VCaP (cell line): ENCODE results near the gene NEUROD4.

Experiments used
- H3K27ac ChIP-seq: fragments of 450-650 bp; 2 replicates; pipeline ENCODE4 v1.5.1; 2017
- TF ChIP-seq, protein P1 (sequence below): fragments of 450-650 bp; conservative IDR thresholded peaks from 2 replicates; pipeline ENCODE4 v1.5.1; 2017; ENCODE audit warnings: mild to moderate bottlenecking, moderate library complexity

Gene NEUROD4

DNA sequence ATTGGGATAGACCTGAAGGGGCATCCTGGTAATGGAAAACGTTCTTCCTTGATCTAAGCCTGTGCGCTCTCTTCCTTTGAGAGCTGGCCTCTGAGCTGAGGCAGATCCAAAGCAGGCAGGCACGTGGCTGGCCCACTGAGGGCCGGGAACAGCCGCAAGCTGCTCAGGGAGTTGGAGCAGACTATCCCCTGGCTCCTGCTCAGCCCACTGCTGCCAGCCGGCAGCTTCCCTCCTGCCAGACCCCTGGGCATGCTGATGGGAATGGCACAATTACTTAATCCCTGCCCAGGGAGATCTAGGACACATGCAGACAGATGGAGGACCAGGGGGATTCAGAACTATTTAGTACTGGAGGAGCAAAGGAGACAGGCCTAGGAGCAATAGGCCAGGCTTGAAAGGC lies 14.4 kb downstream of the NEUROD4 start:
- no peak overlapping the region for H3K27ac ChIP-seq
- TF ChIP-seq, protein P1, sequence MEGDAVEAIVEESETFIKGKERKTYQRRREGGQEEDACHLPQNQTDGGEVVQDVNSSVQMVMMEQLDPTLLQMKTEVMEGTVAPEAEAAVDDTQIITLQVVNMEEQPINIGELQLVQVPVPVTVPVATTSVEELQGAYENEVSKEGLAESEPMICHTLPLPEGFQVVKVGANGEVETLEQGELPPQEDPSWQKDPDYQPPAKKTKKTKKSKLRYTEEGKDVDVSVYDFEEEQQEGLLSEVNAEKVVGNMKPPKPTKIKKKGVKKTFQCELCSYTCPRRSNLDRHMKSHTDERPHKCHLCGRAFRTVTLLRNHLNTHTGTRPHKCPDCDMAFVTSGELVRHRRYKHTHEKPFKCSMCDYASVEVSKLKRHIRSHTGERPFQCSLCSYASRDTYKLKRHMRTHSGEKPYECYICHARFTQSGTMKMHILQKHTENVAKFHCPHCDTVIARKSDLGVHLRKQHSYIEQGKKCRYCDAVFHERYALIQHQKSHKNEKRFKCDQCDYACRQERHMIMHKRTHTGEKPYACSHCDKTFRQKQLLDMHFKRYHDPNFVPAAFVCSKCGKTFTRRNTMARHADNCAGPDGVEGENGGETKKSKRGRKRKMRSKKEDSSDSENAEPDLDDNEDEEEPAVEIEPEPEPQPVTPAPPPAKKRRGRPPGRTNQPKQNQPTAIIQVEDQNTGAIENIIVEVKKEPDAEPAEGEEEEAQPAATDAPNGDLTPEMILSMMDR = no peak

DNA sequence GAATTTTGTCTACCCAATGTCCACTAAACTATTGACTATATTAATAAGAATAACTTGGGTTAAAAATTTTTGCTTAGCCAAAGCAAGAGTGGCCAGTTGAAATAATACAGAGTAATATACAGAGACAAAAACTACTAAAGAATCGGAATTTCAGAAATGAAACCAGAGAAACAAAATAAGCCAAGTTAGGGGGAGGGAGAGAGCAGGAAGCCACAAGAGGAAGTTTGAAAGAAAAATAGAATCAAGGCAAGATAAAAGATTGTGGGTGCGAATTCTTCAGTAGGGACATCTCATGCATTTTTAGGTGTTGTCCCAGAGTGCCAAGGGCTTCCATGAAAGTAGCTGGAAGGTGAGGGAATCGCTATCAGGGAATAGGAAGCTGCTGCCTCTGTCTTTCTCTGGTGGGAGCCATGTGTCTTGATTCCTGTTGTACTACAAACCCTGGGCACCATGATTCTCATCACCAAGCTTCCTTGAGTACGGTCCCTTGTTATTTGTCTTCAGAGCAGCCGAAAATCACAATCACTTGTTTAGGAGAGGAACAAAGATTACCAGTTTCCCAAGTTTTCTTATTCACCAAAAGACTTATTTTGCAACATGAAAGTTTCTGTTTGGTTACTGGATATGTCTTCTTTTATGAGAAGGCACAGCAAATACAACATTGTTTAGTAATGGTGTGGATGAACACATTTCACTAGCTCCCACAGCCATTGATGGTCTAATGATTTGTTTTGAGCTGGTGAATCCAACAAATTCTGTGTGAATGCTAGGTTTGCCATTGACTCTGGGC lies 16.7 kb downstream of the NEUROD4 start:
- TF ChIP-seq, protein P1 = no peak
- H3K27ac ChIP-seq = no peak overlapping the region

DNA sequence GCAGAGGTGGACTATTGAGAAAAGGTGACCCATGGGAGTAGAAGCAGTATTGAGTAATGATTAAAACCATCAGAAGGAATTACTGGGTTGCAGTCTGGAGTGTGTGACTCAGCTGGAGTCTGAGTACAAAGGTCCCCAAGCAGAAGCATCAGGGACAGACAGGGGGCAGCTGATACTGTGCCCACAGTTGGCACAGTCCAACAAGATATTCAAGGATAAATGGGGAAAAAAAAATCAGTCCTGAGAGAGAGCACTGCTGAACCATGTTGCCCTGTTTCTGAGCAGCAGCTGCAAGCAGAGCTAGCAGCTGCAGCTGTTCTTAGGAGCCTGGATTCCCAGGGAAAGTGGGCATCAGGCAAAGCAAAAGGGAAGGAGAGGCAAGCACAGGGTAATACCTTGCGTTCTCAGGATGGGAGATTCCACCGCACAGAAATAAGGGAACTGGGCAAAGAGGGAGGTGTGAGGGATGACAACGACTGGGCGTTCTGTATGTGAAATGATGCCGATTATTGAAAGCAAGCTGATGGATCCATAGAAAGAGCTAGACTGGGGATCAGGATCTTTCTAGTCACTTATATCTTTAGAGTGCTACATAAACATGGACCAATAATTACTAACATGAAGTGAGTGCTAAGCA lies 17.7 kb downstream of the NEUROD4 start:
- TF ChIP-seq, protein P1 = no peak
- no peak overlapping the region for H3K27ac ChIP-seq

DNA sequence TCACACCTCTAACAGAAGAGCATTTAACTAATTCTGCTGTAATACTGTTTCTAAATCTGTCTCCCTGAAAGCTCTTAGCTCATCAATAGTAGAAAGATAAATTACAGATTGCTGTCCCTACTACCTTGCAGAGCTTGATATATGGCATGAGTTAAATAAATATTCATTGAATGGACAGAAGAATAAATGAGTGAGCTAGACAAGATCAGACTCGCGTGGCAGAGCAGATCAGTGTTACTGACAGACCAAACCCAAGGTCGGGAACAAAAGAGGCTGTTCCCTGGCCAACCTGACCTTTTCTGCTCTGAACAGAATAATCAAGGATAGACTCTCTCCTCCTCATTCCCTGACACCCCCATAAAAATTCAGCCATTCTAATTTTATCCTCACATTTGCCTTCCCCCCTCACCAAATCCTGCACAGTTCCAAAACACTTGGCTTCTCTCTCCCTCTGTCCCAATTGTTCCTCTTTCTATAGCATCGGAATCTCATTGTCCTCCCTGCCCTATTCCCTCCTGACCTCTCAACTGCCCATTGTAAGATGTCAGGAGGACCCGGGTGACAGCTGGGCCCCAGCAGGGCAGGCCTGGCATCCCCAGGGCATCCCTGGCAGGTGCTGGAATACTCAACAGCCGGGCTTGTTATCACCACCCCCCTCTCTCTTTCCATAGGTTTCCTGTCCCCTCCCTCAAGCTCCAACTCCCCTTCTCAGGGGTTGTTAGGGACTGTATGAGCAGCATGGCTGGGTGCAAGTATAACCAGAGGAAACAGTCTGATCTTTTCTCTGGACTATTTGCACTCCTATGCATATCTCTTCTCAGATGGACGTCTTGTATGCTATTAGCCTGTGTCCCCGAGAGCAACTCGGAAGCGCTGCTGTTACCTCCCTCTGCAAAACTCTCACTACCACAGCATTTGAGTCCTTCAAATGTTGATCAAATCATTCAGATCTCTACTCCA lies 19.9 kb downstream of the NEUROD4 start:
- TF ChIP-seq, protein P1 = no peak
- no peak overlapping the region for H3K27ac ChIP-seq

DNA sequence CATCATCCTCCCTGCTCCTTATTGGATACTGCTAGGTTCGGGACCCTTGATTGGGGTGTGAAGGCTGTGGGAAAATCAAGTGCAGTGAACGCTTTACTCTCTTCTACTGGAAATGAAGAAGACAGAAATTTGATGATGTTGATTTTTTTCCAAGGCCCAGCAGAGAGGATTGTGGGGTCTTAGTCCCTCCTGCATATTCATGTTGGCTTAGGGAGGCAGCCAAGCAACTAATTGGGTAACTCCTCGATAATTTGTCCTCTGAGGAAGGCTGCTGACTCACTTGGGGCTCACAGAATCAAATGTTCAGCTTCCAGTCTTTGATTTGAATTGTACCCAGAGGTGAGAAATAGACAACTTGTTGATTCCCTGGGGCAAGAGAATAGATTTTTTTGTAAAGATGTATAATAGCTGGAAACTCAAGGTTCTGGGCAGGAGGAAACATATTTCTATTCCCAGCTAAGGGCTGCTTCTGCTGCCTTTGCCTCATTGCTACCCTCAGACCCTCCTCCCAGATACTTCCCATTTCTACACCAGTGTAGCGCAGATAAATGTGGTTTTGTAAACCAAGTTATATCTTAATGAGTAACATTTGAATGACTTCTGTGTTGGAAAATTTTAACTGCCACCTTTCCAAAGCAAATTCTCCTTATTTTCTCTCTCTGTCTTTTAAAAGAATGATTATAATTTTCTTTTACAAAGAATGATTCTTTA lies 21.7 kb downstream of the NEUROD4 start:
- no peak overlapping the region for H3K27ac ChIP-seq
- TF ChIP-seq, protein P1 = no peak

DNA sequence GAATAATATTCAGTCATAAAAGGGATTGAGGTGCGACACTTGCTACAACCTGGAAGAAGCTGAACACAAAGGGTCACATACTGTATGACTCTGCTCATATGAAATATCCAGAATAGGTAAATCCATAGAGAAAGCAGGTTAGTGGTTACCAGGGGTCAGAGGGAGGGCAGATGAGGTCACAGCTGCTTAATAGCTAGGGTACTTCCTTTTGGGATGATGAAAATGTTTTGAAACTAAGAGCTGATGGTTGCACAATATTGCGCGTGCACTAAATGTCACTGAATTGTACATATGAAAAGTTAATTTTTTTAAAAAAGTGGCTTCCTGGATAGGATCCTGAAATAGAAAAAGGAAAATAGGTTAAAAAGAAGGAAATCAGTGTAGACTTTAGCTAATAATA lies 23.8 kb downstream of the NEUROD4 start:
- TF ChIP-seq, protein P1 = no peak
- no peak overlapping the region for H3K27ac ChIP-seq
